ENCODE results near the gene REM2. TPM values are rescaled to one million over a fixed set of nuclear protein-coding genes. Genes with fewer than 3 reads are reported as not detected.

REM2 gene
- total RNA-seq, 4 donors from 2014 or later = 1.1 TPM; not detected in 3

DNA sequence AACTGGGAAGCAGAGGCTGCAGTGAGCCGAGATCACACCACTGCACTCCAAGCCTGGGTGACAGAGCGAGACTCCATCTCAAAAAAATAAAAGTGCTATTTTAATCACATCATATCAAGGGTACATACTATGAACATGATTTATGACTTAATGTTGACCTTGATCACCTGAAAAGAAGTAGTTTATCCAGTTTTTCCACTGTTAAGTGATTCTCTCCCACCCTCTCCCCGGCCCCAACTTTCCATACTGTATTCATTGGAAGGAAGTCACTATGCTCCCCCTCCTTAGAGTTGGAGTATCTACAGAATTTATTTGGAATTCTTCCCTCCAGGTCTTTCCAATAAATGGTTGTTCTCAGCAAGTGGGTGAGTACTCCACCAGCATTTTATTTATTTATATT lies 49.1 kb downstream of the REM2 start:
- intact Hi-C loops (cut with DNase I; ENCODE audit: low total_unique reads) (loop anchor here (5.0 kb wide), 1 partner anchor 125 kb away; the partner anchor contains the start of gene CDH24), in situ Hi-C loops (cut with MboI; ENCODE audit: low sequenced_read_pairs in 4 of 4) (no loop called here)
- TF ChIP-seq, protein P1, sequence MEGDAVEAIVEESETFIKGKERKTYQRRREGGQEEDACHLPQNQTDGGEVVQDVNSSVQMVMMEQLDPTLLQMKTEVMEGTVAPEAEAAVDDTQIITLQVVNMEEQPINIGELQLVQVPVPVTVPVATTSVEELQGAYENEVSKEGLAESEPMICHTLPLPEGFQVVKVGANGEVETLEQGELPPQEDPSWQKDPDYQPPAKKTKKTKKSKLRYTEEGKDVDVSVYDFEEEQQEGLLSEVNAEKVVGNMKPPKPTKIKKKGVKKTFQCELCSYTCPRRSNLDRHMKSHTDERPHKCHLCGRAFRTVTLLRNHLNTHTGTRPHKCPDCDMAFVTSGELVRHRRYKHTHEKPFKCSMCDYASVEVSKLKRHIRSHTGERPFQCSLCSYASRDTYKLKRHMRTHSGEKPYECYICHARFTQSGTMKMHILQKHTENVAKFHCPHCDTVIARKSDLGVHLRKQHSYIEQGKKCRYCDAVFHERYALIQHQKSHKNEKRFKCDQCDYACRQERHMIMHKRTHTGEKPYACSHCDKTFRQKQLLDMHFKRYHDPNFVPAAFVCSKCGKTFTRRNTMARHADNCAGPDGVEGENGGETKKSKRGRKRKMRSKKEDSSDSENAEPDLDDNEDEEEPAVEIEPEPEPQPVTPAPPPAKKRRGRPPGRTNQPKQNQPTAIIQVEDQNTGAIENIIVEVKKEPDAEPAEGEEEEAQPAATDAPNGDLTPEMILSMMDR (IDR thresholded peaks at IDR 0.05 in 4 of 5, conservative IDR thresholded peaks at IDR 0.05 in 1 of 5) = no peak
- no peak for TF ChIP-seq POLR2A (IDR thresholded peaks at IDR 0.05)
- ATAC-seq (no peak), DNase-seq (no peak)
- no peak overlapping the region for H3K27ac ChIP-seq
- no peaks in the 10 kb centered on the region for H3K36me3 ChIP-seq
- no peaks in the 10 kb centered on the region for H3K9me3 ChIP-seq
- peaks cover 9 to 11% of the 10 kb centered on the region in 2 donors for H3K4me1 ChIP-seq
- H3K27me3 ChIP-seq = no peaks in the 10 kb centered on the region
- no peak overlapping the region for H3K4me3 ChIP-seq

DNA sequence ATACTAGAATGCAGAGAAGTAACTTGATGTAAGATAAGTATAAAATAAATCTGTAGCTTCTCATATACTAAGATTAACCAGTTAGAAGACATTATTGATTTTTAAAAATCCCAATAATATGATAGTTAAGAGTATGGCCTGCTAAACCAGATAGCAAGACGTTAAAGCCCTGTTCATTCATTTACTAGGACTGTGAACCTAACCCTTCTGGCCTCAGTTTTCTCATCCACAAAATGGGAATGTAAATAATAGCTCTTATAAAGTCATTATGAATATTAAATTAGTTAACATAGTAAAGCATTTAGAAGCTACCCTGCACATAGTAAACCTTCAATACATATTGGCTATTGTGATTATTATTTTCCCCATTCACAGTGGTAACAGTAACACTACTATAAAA lies 52.1 kb downstream of the REM2 start:
- Histone ChIP-seq H3K9me3 (no peaks in the 10 kb centered on the region), H3K27me3 (no peaks in the 10 kb centered on the region), H3K36me3 (no peaks in the 10 kb centered on the region), H3K4me3 (no peak overlapping the region), H3K27ac (no peak overlapping the region), H3K4me1 (no peaks in the 10 kb centered on the region)
- in situ Hi-C loops (cut with MboI; ENCODE audit: low sequenced_read_pairs in 4 of 4) = no loop called here
- no peak for TF ChIP-seq POLR2A (IDR thresholded peaks at IDR 0.05)
- TF ChIP-seq, protein P1 (IDR thresholded peaks at IDR 0.05 in 4 of 5, conservative IDR thresholded peaks at IDR 0.05 in 1 of 5) = no peak
- intact Hi-C loops (cut with DNase I; ENCODE audit: low total_unique reads) = no loop called here
- DNase-seq (no peak), ATAC-seq (no peak)

Other genes with a start within 250 kb of the REM2 start
- gene OR6J1, start 238.9 kb upstream of the REM2 start, total RNA-seq = not detected
- 100 to 1,000 TPM in 3 of 4 donors, 10 to 100 TPM in 1; 83.5 to 135 (median 114) TPM for gene OXA1L, start 116.5 kb upstream of the REM2 start, total RNA-seq
- gene SLC7A7, start 67.8 kb upstream of the REM2 start, total RNA-seq = 1 to 10 TPM in 3 of 4 donors, under 1 TPM in 1; 0.68 to 5.3 (median 2.2) TPM
- gene MRPL52, start 53.3 kb upstream of the REM2 start, total RNA-seq = 100 to 1,000 TPM in 1 of 4 donors, 10 to 100 TPM in 3; 48.5 to 153 (median 89.0) TPM
- 10 to 100 TPM; 14.9 to 29.7 (median 20.8) TPM for gene MMP14, start 46.6 kb upstream of the REM2 start, total RNA-seq
- gene LRP10, start 11.5 kb upstream of the REM2 start, total RNA-seq = 100 to 1,000 TPM in 1 of 4 donors, 10 to 100 TPM in 3; 31.1 to 109 (median 60.1) TPM
- 10 to 100 TPM; 37.7 to 83.3 (median 62.1) TPM for gene RBM23, start 35.9 kb downstream of the REM2 start, total RNA-seq
- gene PRMT5, start 46.2 kb downstream of the REM2 start, total RNA-seq = 10 to 100 TPM; 67.2 to 83.2 (median 78.6) TPM
- 10 to 100 TPM; 12.9 to 34.6 (median 17.1) TPM for gene HAUS4, start 73.9 kb downstream of the REM2 start, total RNA-seq
- 1 to 10 TPM in 2 of 4 donors, under 1 TPM in 2; 0.46 to 5.0 (median 1.9) TPM for gene AJUBA, start 99.3 kb downstream of the REM2 start, total RNA-seq
- gene C14orf93, start 126.9 kb downstream of the REM2 start, total RNA-seq = 10 to 100 TPM in 1 of 4 donors, 1 to 10 TPM in 3; 3.7 to 16.2 (median 6.7) TPM
- 100 to 1,000 TPM; 304 to 543 (median 486) TPM for gene PSMB5, start 151.7 kb downstream of the REM2 start, total RNA-seq
- gene PSMB11, start 159.0 kb downstream of the REM2 start, total RNA-seq = not detected
- gene CDH24, start 174.3 kb downstream of the REM2 start, total RNA-seq = 1 to 10 TPM in 1 of 4 donors, under 1 TPM in 3; 0.36 to 1.7 (median 0.58) TPM
- 10 to 100 TPM; 61.9 to 74.8 (median 70.6) TPM for gene ACIN1, start 211.9 kb downstream of the REM2 start, total RNA-seq
- gene C14orf119, start 212.3 kb downstream of the REM2 start, total RNA-seq = 10 to 100 TPM in 3 of 4 donors, 1 to 10 TPM in 1; 9.5 to 28.8 (median 13.8) TPM
- not detected for gene CIROP, start 221.8 kb downstream of the REM2 start, total RNA-seq
- gene CEBPE, start 236.0 kb downstream of the REM2 start, total RNA-seq = not detected